ENCODE data around the gene WDR70.
A peak's percentile ranks its signal among the peaks of the same experiment; 100 is the strongest.
"Not testable (repeated sequence)": the region's sequence is repeated elsewhere in the genome, so short reads cannot be mapped to it uniquely, and the experiment has no call there.

WDR70 gene

GRCh38 chr5:37772255-37772654 is 393.1 kb downstream of the WDR70 start:
- TF ChIP-seq CTCF (IDR thresholded peaks at IDR 0.05; ENCODE audit: low read depth, low read length, missing control alignments), result no peak
- no peak overlapping the region for H3K4me3 ChIP-seq (ENCODE audit: low read depth, low read length)
- DNase-seq (ENCODE audit: low read depth), result no peak
- in situ Hi-C loops (cut with HindIII; ENCODE audit: low sequenced_read_pairs), result no loop called here

- no peak for TF ChIP-seq CTCF (IDR thresholded peaks at IDR 0.05; ENCODE audit: low read depth, low read length, missing control alignments)
- H3K4me3 ChIP-seq (ENCODE audit: low read depth, low read length), result no peak overlapping the region
- in situ Hi-C loops (cut with HindIII; ENCODE audit: low sequenced_read_pairs), result no loop called here
- no peak for DNase-seq (ENCODE audit: low read depth)
These were observed 394.7 kb downstream of the WDR70 start for GRCh38 chr5:37773809-37774208.

- no peak overlapping the region for H3K4me3 ChIP-seq (ENCODE audit: low read depth, low read length)
- DNase-seq (ENCODE audit: low read depth), result no peak
- TF ChIP-seq CTCF (IDR thresholded peaks at IDR 0.05; ENCODE audit: low read depth, low read length, missing control alignments), result peak; percentile 57
- in situ Hi-C loops (cut with HindIII; ENCODE audit: low sequenced_read_pairs), result no loop called here
These were observed 395.9 kb downstream of the WDR70 start for GRCh38 chr5:37774912-37775483.

GRCh38 chr5:37776826-37777225 is 397.7 kb downstream of the WDR70 start:
- DNase-seq (ENCODE audit: low read depth), result no peak
- in situ Hi-C loops (cut with HindIII; ENCODE audit: low sequenced_read_pairs), result no loop called here
- H3K4me3 ChIP-seq (ENCODE audit: low read depth, low read length), result no peak overlapping the region

DNA sequence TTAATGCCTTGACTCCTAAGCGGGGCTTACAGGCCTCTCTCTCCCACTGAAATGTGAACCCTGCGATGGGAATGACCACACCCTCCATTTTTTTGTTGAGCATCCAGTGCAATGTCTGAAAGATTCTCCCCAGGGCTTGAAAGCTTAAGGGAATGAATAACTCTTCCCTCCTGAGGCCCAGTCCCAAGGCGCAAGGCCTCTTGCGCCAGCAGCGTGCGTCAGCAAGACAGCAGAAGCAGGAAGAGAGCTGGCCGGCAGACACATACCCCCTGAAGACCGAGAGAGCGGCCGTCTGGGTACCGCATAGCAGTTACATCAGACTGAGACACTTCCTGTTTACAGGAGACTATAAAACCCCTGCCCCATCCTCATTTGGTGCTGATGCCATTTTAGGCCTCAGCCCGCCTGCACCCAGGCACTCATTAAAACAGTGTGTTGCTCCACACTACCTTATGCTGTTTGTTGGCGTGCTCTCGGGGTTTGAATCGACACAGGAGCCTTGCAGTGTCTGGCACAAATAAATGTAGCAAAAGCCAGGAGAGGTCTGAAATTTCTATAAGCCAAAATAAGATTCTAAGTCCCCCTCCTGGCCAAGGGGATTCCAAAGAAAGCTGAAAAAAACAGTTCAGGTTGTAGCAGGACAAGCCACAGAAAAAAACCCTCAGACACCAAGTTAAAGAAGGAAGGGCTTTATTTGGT is 398.5 kb downstream of the WDR70 start:
- in situ Hi-C loops (cut with HindIII; ENCODE audit: low sequenced_read_pairs), result no loop called here
- no peak for DNase-seq (ENCODE audit: low read depth)
- TF ChIP-seq CTCF (IDR thresholded peaks at IDR 0.05; ENCODE audit: low read depth, low read length, missing control alignments), result no peak
- no peak overlapping the region for H3K4me3 ChIP-seq (ENCODE audit: low read depth, low read length)

More at GRCh38 chr5:37776826-37777225, 397.7 kb downstream of the WDR70 start:
- TF ChIP-seq CTCF (IDR thresholded peaks at IDR 0.05; ENCODE audit: low read depth, low read length, missing control alignments), result no peak

DNA sequence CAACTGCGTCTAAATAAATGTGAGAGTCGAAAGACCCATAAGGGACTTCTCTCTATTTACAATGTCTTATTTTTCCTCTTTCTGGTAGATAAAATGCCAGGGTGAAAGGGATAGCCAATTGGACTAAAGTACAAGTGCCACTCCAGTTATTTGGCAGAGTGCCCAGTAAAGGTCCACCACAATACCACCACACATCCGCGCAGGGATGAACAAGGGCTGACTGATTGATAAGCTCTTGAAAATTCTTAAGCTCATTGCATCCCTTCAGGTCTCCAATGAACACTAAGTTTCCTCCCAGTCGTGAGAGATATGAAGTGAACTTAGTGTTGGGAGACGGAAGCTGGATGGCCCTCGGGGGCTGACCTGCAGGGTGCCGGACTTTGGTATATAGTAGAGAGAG is 402.3 kb downstream of the WDR70 start:
- H3K4me3 ChIP-seq (ENCODE audit: low read depth, low read length); DNase-seq (ENCODE audit: low read depth); in situ Hi-C loops (cut with HindIII; ENCODE audit: low sequenced_read_pairs): not testable (repeated sequence)

- DNase-seq (ENCODE audit: low read depth), result no peak
- in situ Hi-C loops (cut with HindIII; ENCODE audit: low sequenced_read_pairs), result no loop called here
- TF ChIP-seq CTCF (IDR thresholded peaks at IDR 0.05; ENCODE audit: low read depth, low read length, missing control alignments), result no peak
- H3K4me3 ChIP-seq (ENCODE audit: low read depth, low read length), result no peak overlapping the region
These were observed 407.3 kb downstream of the WDR70 start for GRCh38 chr5:37786416-37786815.
